Measurements from ENCODE around the gene PTCHD4.

PTCHD4 gene

DNA sequence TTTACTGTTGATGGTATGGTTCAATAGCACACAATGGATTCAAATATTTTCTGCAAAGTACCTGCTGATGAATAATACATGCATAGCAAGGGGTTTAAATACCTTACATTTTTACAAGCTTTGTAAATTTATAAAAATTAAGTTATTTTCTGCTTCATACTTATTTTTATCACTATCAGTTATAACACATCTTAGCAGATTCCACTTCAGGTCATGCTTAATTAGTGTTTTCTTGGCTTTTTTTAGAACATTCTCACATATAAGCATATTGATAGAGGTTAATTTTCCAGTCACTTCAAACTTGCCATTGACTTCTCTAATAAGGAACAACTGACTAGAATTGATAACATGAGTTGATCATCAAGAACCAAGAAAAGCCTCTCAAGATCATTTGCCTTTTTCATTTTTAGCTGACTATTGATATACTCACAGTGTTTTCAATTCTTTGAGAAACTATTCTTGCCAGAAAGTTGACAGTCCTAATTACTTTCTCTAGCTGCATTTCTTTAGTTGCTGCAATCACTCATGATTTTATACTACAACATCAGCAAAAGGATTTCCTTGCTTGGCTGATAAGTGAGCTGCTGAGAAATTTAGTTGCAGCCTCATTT is 25.8 kb downstream of the PTCHD4 start:
- TF ChIP-seq TAF1 (IDR thresholded peaks at IDR 0.05; ENCODE audit: borderline replicate concordance, insufficient read depth, low read length) (no peak), SIN3A (IDR thresholded peaks at IDR 0.05; ENCODE audit: borderline replicate concordance, insufficient read depth, low read length) (no peak), FOXP2 (optimal IDR thresholded peaks at IDR 0.05; ENCODE audit: borderline replicate concordance, extremely low read depth, extremely low read length, insufficient read depth) (no peak), POLR2AphosphoS5 (IDR thresholded peaks at IDR 0.05; ENCODE audit: low read depth, low read length) (no peak)
- TF ChIP-seq, protein P1, sequence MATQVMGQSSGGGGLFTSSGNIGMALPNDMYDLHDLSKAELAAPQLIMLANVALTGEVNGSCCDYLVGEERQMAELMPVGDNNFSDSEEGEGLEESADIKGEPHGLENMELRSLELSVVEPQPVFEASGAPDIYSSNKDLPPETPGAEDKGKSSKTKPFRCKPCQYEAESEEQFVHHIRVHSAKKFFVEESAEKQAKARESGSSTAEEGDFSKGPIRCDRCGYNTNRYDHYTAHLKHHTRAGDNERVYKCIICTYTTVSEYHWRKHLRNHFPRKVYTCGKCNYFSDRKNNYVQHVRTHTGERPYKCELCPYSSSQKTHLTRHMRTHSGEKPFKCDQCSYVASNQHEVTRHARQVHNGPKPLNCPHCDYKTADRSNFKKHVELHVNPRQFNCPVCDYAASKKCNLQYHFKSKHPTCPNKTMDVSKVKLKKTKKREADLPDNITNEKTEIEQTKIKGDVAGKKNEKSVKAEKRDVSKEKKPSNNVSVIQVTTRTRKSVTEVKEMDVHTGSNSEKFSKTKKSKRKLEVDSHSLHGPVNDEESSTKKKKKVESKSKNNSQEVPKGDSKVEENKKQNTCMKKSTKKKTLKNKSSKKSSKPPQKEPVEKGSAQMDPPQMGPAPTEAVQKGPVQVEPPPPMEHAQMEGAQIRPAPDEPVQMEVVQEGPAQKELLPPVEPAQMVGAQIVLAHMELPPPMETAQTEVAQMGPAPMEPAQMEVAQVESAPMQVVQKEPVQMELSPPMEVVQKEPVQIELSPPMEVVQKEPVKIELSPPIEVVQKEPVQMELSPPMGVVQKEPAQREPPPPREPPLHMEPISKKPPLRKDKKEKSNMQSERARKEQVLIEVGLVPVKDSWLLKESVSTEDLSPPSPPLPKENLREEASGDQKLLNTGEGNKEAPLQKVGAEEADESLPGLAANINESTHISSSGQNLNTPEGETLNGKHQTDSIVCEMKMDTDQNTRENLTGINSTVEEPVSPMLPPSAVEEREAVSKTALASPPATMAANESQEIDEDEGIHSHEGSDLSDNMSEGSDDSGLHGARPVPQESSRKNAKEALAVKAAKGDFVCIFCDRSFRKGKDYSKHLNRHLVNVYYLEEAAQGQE (IDR thresholded peaks at IDR 0.05; ENCODE audit: insufficient read depth in 1 of 2, low read depth in 2 of 2, low read length in 2 of 2), result no peak

DNA sequence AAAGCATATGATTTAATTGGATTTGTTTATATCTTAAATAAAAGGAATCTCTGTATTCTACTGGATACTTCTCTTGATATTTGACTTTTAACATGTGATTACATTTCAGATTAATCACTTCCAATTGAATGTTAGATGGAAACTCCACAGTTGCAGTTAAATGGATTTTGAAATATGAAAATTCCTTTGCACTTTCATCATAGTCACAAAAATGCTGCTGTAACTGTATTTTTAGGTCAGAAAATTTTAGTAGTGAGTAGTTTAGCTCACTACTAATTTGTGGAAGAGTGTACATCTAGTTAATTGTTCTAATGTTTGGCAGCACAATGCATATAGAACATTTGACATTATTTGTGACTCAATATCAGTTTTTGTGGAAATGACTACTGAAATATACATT is 26.8 kb downstream of the PTCHD4 start:
- TF ChIP-seq FOXP2 (optimal IDR thresholded peaks at IDR 0.05; ENCODE audit: borderline replicate concordance, extremely low read depth, extremely low read length, insufficient read depth), result no peak
- TF ChIP-seq TAF1 (IDR thresholded peaks at IDR 0.05; ENCODE audit: borderline replicate concordance, insufficient read depth, low read length), result no peak
- no peak for TF ChIP-seq POLR2AphosphoS5 (IDR thresholded peaks at IDR 0.05; ENCODE audit: low read depth, low read length)
- TF ChIP-seq, protein P1 (IDR thresholded peaks at IDR 0.05; ENCODE audit: insufficient read depth in 1 of 2, low read depth in 2 of 2, low read length in 2 of 2), result no peak
- no peak for TF ChIP-seq SIN3A (IDR thresholded peaks at IDR 0.05; ENCODE audit: borderline replicate concordance, insufficient read depth, low read length)

DNA sequence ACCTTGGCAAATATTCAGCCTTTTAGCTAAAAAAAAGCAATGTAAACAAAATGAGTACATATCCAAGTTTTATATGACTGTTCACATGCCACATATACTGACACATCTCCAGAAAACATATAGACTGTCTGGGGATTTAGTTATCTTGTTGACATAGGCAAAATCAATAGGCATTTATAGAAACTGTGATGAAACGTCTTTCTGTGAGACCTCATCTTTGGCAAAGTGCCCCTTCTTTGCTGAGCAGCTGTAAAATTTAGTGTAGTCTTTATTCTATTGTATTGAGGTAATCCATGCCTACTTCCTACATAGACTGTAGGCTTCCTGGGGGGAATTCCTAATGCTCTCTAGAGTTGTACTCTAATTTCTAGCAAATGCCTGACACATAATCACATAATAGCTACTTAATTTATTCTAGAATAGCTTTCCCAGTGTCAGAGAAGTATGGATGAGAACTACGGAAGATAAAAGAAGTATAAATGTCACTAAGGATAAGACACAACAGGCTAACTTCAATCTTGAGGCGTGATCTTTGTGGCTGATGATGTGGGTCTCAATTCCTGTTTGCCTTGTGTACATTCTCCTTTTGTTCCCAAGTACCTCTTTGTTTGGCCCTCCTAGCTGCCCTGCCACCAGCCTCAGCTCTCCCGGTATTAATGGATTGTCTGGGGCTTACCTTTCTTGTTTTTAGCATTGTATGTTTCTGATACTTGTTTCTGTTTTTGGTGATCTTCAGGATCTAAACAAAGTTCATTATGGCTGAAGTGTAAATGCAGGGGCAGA is 30.6 kb downstream of the PTCHD4 start:
- TF ChIP-seq, protein P1 (IDR thresholded peaks at IDR 0.05; ENCODE audit: insufficient read depth in 1 of 2, low read depth in 2 of 2, low read length in 2 of 2), result no peak
- TF ChIP-seq SIN3A (IDR thresholded peaks at IDR 0.05; ENCODE audit: borderline replicate concordance, insufficient read depth, low read length) (no peak), POLR2AphosphoS5 (IDR thresholded peaks at IDR 0.05; ENCODE audit: low read depth, low read length) (no peak), TAF1 (IDR thresholded peaks at IDR 0.05; ENCODE audit: borderline replicate concordance, insufficient read depth, low read length) (no peak), FOXP2 (optimal IDR thresholded peaks at IDR 0.05; ENCODE audit: borderline replicate concordance, extremely low read depth, extremely low read length, insufficient read depth) (no peak)

- TF ChIP-seq TAF1 (IDR thresholded peaks at IDR 0.05; ENCODE audit: borderline replicate concordance, insufficient read depth, low read length) (no peak), SIN3A (IDR thresholded peaks at IDR 0.05; ENCODE audit: borderline replicate concordance, insufficient read depth, low read length) (no peak), POLR2AphosphoS5 (IDR thresholded peaks at IDR 0.05; ENCODE audit: low read depth, low read length) (no peak), FOXP2 (optimal IDR thresholded peaks at IDR 0.05; ENCODE audit: borderline replicate concordance, extremely low read depth, extremely low read length, insufficient read depth) (no peak)
- TF ChIP-seq, protein P1 (IDR thresholded peaks at IDR 0.05; ENCODE audit: insufficient read depth in 1 of 2, low read depth in 2 of 2, low read length in 2 of 2), result no peak
Measured at GRCh38 chr6:48078120-48078519, 32.9 kb downstream of the PTCHD4 start.

Data from PFSK-1 (cell line).